Fibroblast of skin of left quadriceps (primary cell): Measurements from ENCODE around the gene ATP5F1D.

Experiments
- DNase-seq, 2 experiments: peaks; one replicate each; pipeline ENCODE4 v3.0.0-alpha.2; 2013; ENCODE audit warnings: low read depth in 2 of 2

ATP5F1D gene

GRCh38 chr19:1293782-1294604 is 52.4 kb downstream of the ATP5F1D start:
- DNase-seq = no peak
